Stimulated activated memory B cell treated with anti-CD40 and anti-IgM and Interleukin-4, amounts not matched to agents 10 μg/mL and 1 μg/mL and 100 μg/mL, for 72 hours (primary cell): ENCODE measurements around the gene NOTUM.

Experiments used
- ATAC-seq: fragments of 150-1000 bp; cut with Tn5 transposase; 2 replicates; pipeline ENCODE4 v1.10.0; 2021
- H3K27ac Mint-ChIP-seq: one replicate; pipeline ENCODE4 v1.8.0; 2022; ENCODE audit warnings: mild to moderate bottlenecking, mixed read lengths
- H3K27me3 Mint-ChIP-seq: one replicate; pipeline ENCODE4 v1.8.0; 2022; ENCODE audit warnings: mixed read lengths
- H3K36me3 Mint-ChIP-seq: one replicate; pipeline ENCODE4 v1.8.0; 2022; ENCODE audit warnings: mixed read lengths
- H3K4me1 Mint-ChIP-seq: one replicate; pipeline ENCODE4 v1.8.0; 2022; ENCODE audit warnings: mixed read lengths
- H3K4me3 Mint-ChIP-seq: one replicate; pipeline ENCODE4 v1.8.0; 2022; ENCODE audit warnings: mild to moderate bottlenecking, moderate library complexity, mixed read lengths
- H3K9me3 Mint-ChIP-seq: one replicate; pipeline ENCODE4 v1.8.0; 2022; ENCODE audit warnings: mixed read lengths

The NOTUM gene

DNA sequence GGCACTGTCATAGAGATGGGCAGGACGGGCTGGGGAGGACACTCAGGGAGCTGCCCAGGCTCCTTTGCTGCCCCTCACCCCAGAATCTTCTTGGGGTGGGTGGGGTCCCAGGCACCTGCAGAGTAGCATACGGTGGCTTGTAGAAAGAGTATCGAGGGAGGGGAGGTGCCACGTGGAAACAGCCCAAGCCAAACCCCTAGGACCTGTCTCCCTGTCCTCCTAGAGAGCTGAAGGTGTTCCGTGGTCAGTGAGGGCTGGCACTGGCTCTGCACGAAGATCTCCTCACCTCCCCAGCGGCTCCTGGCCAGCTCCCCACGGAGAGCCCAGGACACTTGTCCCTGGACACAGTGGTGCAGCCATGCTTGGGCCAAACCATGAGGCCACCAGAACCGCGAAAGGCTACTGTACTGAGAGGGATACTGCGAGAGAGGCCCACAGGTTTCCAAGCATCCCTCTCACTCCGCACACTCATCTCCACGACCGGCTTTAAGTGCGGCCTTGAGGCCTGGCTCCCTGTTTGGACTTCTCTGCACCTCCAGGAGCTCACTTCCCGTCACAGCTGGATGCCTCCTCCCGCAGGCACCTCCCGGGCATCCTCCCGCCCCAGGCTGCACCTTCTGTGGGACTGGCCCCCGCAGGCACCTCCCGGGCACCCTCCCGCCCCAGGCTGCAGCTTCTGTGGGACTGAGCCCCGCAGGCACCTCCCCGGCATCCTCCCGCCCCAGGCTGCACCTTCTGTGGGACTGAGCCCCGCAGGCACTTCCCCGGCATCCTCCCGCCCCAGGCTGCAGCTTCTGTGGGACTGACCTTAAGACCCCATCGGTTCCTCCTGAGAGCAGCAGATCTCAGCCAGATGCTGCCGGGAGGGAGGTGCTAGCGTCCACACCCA lies 31.5 kb downstream of the NOTUM start:
- Mint-ChIP-seq H3K27ac (no peak overlapping the region), H3K36me3 (peaks cover 6% of the 10 kb centered on the region), H3K4me3 (peak overlapping the region; percentile 38), H3K9me3 (no peaks in the 10 kb centered on the region), H3K27me3 (peaks cover 46% of the 10 kb centered on the region), H3K4me1 (peaks cover 29% of the 10 kb centered on the region)
- ATAC-seq: no peak

DNA sequence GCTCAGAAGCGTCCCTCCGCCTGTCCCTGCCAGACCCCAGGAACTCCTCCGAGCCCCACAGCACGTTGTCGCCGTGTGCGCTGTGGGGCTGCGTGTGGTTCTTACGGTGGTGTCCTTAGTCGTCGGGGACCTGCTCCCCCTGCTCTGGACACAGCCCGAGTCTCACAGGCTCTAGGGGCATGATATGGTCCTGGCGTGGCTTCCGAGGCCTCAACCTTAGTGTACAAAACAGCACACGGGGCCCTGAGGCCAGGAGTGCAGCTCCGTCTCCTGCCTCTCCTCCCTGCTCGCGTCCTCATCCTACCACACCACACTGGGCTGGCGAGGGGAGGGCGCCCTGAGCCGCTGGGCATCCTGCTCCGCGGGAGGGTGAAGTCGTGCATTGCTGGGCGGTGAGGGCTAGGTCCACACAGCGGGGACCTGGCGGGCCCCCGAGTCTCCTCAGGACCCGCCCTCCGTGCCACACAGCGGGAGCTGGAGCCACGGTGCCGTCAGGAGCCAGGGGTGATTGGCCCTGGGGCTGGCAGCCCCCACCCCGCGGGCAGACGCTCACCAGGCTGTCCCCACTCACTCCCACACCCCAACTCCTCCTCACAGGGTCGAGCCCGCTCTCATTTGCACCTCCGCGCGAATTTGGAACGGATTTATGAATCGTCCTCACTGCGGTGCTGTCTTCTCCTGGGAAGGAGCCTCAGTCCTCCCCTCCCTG lies 32.3 kb downstream of the NOTUM start:
- H3K4me3 Mint-ChIP-seq: peak overlapping the region; percentile 38
- H3K4me1 Mint-ChIP-seq: peaks cover 36% of the 10 kb centered on the region
- no peak overlapping the region for H3K27ac Mint-ChIP-seq

GRCh38 chr17:81927653-81928543 lies 33.1 kb downstream of the NOTUM start, which contains the start of gene MAFG:
MAFG (minus strand) TSS chr17:81927735; CDS start chr17:81923185, 4,550 bp downstream.
- Mint-ChIP-seq H3K27me3 (peaks cover 43% of the 10 kb centered on the region), H3K4me1 (peaks cover 43% of the 10 kb centered on the region), H3K4me3 (peak within 1 kb of the TSS; percentile 92), H3K36me3 (peaks cover 3% of the 10 kb centered on the region), H3K27ac (peak within 1 kb of the TSS; percentile 87), H3K9me3 (no peaks in the 10 kb centered on the region)
- peak; percentile 79 for ATAC-seq

More for the DNA sequence above, 32.3 kb downstream of the NOTUM start:
- Mint-ChIP-seq H3K36me3 (peaks cover 2% of the 10 kb centered on the region), H3K9me3 (no peaks in the 10 kb centered on the region), H3K27me3 (peaks cover 46% of the 10 kb centered on the region)
- ATAC-seq: no peak

GRCh38 chr17:81927152-81927652 lies 33.8 kb downstream of the NOTUM start:
- H3K9me3 Mint-ChIP-seq: no peaks in the 10 kb centered on the region
- peaks cover 36% of the 10 kb centered on the region for H3K27me3 Mint-ChIP-seq
- H3K4me3 Mint-ChIP-seq: peak overlapping the region; percentile 64
- peak; percentile 46 for ATAC-seq
- H3K36me3 Mint-ChIP-seq: peaks cover 9% of the 10 kb centered on the region
- H3K27ac Mint-ChIP-seq: peak overlapping the region; percentile 87
- peaks cover 45% of the 10 kb centered on the region for H3K4me1 Mint-ChIP-seq

- H3K27me3 Mint-ChIP-seq: peaks cover 30% of the 10 kb centered on the region
- peak overlapping the region; percentile 92 for H3K4me3 Mint-ChIP-seq
- H3K9me3 Mint-ChIP-seq: no peaks in the 10 kb centered on the region
- H3K4me1 Mint-ChIP-seq: peaks cover 39% of the 10 kb centered on the region
- H3K27ac Mint-ChIP-seq: peak overlapping the region; percentile 87
- ATAC-seq: peak; percentile 65
- H3K36me3 Mint-ChIP-seq: peaks cover 15% of the 10 kb centered on the region
These were observed 34.4 kb downstream of the NOTUM start for GRCh38 chr17:81926451-81927151.

DNA sequence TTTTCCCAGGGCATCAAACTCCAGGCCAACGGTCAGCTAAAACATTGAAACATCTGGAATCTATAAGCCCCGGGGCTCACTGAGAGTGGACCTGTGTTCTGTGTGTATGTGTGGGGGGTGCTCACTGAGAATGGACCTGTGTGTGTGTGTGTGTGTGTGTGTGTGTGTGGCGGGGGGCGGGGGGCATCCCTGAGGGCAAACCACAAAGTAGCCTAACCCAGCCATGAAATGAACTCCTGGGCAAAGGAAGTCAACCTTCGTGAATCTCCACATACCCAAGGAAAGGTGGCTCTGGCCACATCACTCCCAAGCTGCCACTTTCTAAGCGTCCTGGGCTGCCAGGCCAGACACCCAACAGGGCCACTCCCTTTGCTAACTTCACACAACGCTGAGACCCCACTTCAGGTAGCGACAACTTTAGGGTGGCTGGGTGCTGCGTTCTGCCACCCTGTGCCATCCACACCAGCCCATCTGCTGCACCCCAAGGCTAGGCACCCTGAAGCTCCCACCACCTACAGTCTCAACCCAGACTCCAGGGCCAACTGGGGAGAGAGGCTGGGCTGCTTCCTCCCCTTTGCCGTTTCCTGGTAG lies 35.0 kb downstream of the NOTUM start:
- H3K27ac Mint-ChIP-seq: peak overlapping the region; percentile 87
- ATAC-seq: no peak
- H3K36me3 Mint-ChIP-seq: peaks cover 15% of the 10 kb centered on the region
- peak overlapping the region; percentile 92 for H3K4me3 Mint-ChIP-seq
- no peaks in the 10 kb centered on the region for H3K9me3 Mint-ChIP-seq
- peaks cover 36% of the 10 kb centered on the region for H3K4me1 Mint-ChIP-seq
- peaks cover 24% of the 10 kb centered on the region for H3K27me3 Mint-ChIP-seq

GRCh38 chr17:81924557-81925532 lies 36.1 kb downstream of the NOTUM start:
- peaks cover 15% of the 10 kb centered on the region for H3K36me3 Mint-ChIP-seq

DNA sequence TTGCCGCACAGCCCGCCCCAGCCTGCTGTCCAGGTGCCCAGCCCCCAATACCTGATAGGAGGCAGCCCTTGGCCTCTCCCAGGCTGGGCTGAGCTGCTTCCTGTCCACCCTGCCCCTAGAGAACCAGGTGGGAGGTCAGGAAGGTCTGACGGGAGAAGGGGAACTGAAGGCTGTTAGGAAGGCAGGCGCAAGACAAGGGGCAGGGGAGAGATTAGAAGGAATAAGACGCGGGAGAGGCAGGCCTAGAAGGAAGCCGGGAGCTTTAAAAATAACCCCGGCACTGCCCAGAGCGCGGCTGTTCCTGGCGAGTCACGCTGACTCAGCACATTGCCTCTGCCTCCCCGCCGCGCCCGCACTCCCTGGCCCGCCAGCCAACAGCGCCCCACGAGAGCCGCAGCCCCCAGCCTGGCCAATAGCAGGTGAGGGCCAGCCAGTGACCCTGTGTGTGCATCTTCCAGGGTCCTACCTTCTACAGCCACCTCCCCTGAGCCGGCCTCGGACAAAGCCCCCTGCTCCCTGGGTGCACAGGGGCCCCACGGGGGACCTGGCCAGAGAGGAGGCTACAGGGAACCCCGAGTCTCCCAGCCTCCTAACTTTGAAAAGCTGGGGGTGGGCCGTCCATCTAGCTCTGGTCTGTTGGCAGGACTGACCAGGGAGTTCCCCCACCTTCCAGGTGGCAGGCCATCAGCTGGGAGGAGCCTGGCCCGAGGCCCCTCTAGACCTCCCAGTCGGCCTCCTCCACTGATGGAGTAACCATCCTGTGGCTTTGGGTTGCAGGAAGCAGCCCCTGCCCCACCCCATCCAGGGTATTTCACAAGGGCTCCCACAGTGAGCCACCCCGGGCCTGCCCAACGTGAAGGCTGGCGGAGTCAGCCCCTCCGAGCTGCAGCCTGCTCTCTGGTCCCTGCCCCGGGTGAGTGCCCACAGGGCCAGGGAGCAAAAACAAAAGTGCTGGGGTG lies 37.4 kb downstream of the NOTUM start:
- no peak for ATAC-seq
- no peaks in the 10 kb centered on the region for H3K9me3 Mint-ChIP-seq
- H3K27me3 Mint-ChIP-seq: peaks cover under 1% of the 10 kb centered on the region
- peaks cover 19% of the 10 kb centered on the region for H3K36me3 Mint-ChIP-seq
- peaks cover 39% of the 10 kb centered on the region for H3K4me1 Mint-ChIP-seq
- H3K27ac Mint-ChIP-seq: peak overlapping the region; percentile 44
- peak overlapping the region; percentile 59 for H3K4me3 Mint-ChIP-seq

More at GRCh38 chr17:81924557-81925532, 36.1 kb downstream of the NOTUM start:
- Mint-ChIP-seq H3K27ac (no peak overlapping the region), H3K4me3 (peak overlapping the region; percentile 92), H3K4me1 (peaks cover 31% of the 10 kb centered on the region), H3K27me3 (peaks cover 13% of the 10 kb centered on the region), H3K9me3 (no peaks in the 10 kb centered on the region)
- no peak for ATAC-seq

GRCh38 chr17:81922566-81923301 lies 38.3 kb downstream of the NOTUM start:
- no peak for ATAC-seq
- Mint-ChIP-seq H3K9me3 (no peaks in the 10 kb centered on the region), H3K27ac (peak overlapping the region; percentile 44), H3K4me1 (peaks cover 47% of the 10 kb centered on the region), H3K4me3 (no peak overlapping the region), H3K27me3 (no peaks in the 10 kb centered on the region), H3K36me3 (peaks cover 19% of the 10 kb centered on the region)

DNA sequence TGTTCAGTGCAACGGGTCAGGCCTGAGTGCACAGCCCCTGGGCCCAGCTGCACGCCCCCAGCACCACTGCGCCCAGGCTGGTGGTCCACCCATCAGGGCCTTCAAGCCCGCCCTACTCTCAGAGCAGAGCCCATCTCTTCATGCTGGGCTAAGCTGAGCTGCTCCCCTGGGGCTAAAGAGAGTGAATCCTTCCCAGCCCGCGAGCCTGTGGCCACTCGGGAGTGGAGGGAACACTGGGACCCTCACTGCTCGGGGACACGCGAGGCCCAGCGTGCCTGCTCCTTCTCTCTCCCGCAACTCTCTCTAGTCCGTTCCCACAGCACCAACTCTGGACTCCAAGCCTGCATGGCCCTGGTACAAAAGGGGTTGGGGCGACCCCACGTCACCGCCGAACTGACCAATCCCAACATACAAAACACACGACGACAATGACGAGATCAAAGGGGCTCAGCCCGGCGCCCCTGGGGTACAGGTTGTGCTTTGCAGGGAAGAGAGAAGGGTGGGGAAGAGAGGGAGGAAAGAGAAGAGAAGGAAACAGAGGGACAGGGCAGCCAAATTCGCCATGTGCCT lies 38.9 kb downstream of the NOTUM start:
- Mint-ChIP-seq H3K36me3 (peaks cover 19% of the 10 kb centered on the region), H3K4me1 (peaks cover 53% of the 10 kb centered on the region), H3K9me3 (no peaks in the 10 kb centered on the region), H3K27ac (no peak overlapping the region), H3K27me3 (no peaks in the 10 kb centered on the region), H3K4me3 (no peak overlapping the region)
- no peak for ATAC-seq

DNA sequence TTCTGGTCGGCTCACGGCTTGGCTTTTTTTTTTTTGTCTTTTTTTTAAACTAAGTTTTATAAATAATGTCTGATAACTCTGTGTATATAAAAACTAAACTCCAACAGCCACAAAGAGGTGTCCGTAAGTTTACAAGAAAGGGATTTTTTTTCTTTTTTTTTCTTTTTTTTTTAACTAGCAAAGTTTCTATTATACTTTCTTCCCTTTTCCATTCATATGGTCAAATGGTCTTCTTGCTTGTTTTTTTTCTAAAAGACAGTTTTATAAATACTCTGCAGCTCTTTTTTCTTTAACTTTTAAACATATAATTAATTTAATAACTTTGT lies 39.5 kb downstream of the NOTUM start:
- Mint-ChIP-seq H3K36me3 (peaks cover 19% of the 10 kb centered on the region), H3K27ac (no peak overlapping the region), H3K9me3 (no peaks in the 10 kb centered on the region), H3K4me3 (no peak overlapping the region), H3K27me3 (no peaks in the 10 kb centered on the region), H3K4me1 (peaks cover 55% of the 10 kb centered on the region)
- no peak for ATAC-seq
